ENCODE data around the gene TMEM81. TPM values are rescaled to one million over a fixed set of nuclear protein-coding genes. Genes with fewer than 3 reads are reported as not detected.

The TMEM81 gene
- total RNA-seq, 4 donors from 2014 or later: 1.6 to 4.5 (median 2.9) TPM

- no peak overlapping the region for H3K4me3 ChIP-seq
- ATAC-seq: no peak
- H3K27me3 ChIP-seq: peaks cover 18% of the 10 kb centered on the region
- H3K36me3 ChIP-seq: no peaks in the 10 kb centered on the region
- H3K27ac ChIP-seq: no peak overlapping the region
- TF ChIP-seq POLR2A (IDR thresholded peaks at IDR 0.05) (no peak), POLR2AphosphoS5 (IDR thresholded peaks at IDR 0.05) (no peak), EP300 (IDR thresholded peaks at IDR 0.05) (no peak), CTCF (IDR thresholded peaks at IDR 0.05) (no peak)
- 86 to 90% methylated on average over 8 to 9 of the region's 9 CpGs for WGBS, 2 donors (ENCODE audit: low coverage in 1 of 2)
- no peaks in the 10 kb centered on the region for H3K9me3 ChIP-seq
- peaks cover 0 to 3% (median 0%) of the 10 kb centered on the region in 3 donors for H3K4me1 ChIP-seq
Observed at GRCh38 chr1:205037539-205037938, 46.7 kb downstream of the TMEM81 start.

Other genes with a start within 250 kb of the TMEM81 start
- gene NFASC, start 213.6 kb downstream of the TMEM81 start, total RNA-seq: 100 to 1,000 TPM in 1 of 4 donors, 10 to 100 TPM in 3; 39.0 to 121 (median 54.5) TPM
- gene CNTN2, start 41.2 kb downstream of the TMEM81 start, total RNA-seq: 1 to 10 TPM; 1.2 to 4.2 (median 1.8) TPM
- 10 to 100 TPM; 11.8 to 18.1 (median 15.9) TPM for gene RBBP5, start 37.5 kb upstream of the TMEM81 start, total RNA-seq
- gene DSTYK, start 127.2 kb upstream of the TMEM81 start, total RNA-seq: 10 to 100 TPM; 15.1 to 18.7 (median 16.2) TPM
- gene TMCC2, start 143.5 kb upstream of the TMEM81 start, total RNA-seq: 1 to 10 TPM; 3.1 to 8.9 (median 5.5) TPM
- 1 to 10 TPM in 1 of 4 donors, under 1 TPM in 3; 0.67 to 1.1 (median 0.83) TPM for gene NUAK2, start 237.3 kb upstream of the TMEM81 start, total RNA-seq

Measured in gastroesophageal sphincter (tissue), 4 donors.